Measurements from ENCODE around the gene NR1H4. TPM values are rescaled to one million over a fixed set of nuclear protein-coding genes. Genes with fewer than 3 reads are reported as not detected.
A peak's percentile ranks its signal among the peaks of the same experiment; 100 is the strongest.
"Not testable (repeated sequence)": the region's sequence is repeated elsewhere in the genome, so short reads cannot be mapped to it uniquely, and the experiment has no call there.

Gene NR1H4
- total and polyA plus RNA-seq, 2 of the 13 experiments (the other 11 are each of a cell fraction or from before 2014, with no cell fraction given), result 27.3 to 114 TPM

DNA sequence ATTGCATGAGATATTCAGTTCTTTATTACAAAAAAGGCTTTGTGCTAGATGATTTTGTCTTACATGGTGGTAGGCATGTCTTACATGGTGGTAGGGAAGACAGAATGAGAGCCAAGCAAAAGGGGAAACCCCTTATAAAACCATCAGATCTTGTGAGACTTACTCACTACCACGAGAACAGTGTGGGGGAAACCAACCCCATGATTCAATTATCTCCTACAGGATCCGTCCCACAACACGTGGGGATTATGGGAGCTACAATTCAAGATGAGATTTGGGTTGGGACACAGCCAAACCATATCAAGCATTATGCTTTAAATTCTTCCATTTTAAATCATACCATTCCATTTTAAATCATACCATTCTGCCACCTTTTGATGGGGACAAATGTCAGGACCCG lies 29.1 kb downstream of the NR1H4 start:
- H3K4me2 ChIP-seq (ENCODE audit: low read depth, low read length); H3K4me3 ChIP-seq (replicated peaks in 1 of 3; ENCODE audit: insufficient read depth in 1 of 3, low read depth in 2 of 3, low read length in 3 of 3); BruUV-seq (replicated peaks); H3K9me3 ChIP-seq (ENCODE audit: low read length); H4K20me1 ChIP-seq (ENCODE audit: insufficient read depth, low read length); H2AFZ ChIP-seq (ENCODE audit: low read length); H3K9ac ChIP-seq (ENCODE audit: insufficient read depth, low read depth, low read length); POLR2A ChIA-PET; intact Hi-C loops (cut with micrococcal nuclease; ENCODE audit: unreplicated experiment); H3K79me2 ChIP-seq (ENCODE audit: insufficient read depth, low read length); ATAC-seq; in situ Hi-C loops (cut with HindIII; ENCODE audit: extremely low pct_ligation_motif_present, low pct_unique_long_range_greater_than_20kb); CTCF ChIA-PET (ENCODE audit: low intra/inter-chr PET ratio, low total read pairs); FAIRE-seq; H3K27me3 ChIP-seq (ENCODE audit: control insufficient read depth in 1 of 2, insufficient read depth in 2 of 2, low read length in 2 of 2); DNase-seq (ENCODE audit: low spot score): not testable (repeated sequence)
- peak overlapping the region; percentile 8 for H3K27ac ChIP-seq (ENCODE audit: extremely low read length, insufficient read depth, low read length)
- 95% methylated on average over 4 of the region's 4 CpGs for WGBS (ENCODE audit: low lambda C conversion rate)
- peaks cover 5 to 43% of the 10 kb centered on the region in 2 experiments for H3K36me3 ChIP-seq (replicated peaks in 1 of 2; ENCODE audit: control insufficient read depth in 1 of 2, insufficient read depth in 2 of 2, low read length in 2 of 2)
- peaks cover 29% of the 10 kb centered on the region for H3K4me1 ChIP-seq (ENCODE audit: insufficient read depth, low read length)

GRCh38 chr12:100503228-100503628 lies 29.6 kb downstream of the NR1H4 start:
- H3K27ac ChIP-seq (ENCODE audit: extremely low read length, insufficient read depth, low read length), result peak overlapping the region; percentile 8
- BruUV-seq (replicated peaks), result no TSS peak
- ATAC-seq (peak; percentile 56; the same call in 2 of the 3 replicates), FAIRE-seq (no peak), DNase-seq (ENCODE audit: low spot score) (no peak)
- no peak overlapping the region for H2AFZ ChIP-seq (ENCODE audit: low read length)
- H3K36me3 ChIP-seq (replicated peaks in 1 of 2; ENCODE audit: control insufficient read depth in 1 of 2, insufficient read depth in 2 of 2, low read length in 2 of 2), result peaks cover 5 to 43% of the 10 kb centered on the region in 2 experiments
- in situ Hi-C loops (cut with HindIII; ENCODE audit: extremely low pct_ligation_motif_present, low pct_unique_long_range_greater_than_20kb) (no loop called here), intact Hi-C loops (cut with micrococcal nuclease; ENCODE audit: unreplicated experiment) (no loop called here)
- H3K9me3 ChIP-seq (ENCODE audit: low read length), result no peaks in the 10 kb centered on the region
- POLR2A ChIA-PET, result no interaction called here
- H3K4me2 ChIP-seq (ENCODE audit: low read depth, low read length), result no peak overlapping the region
- H3K4me3 ChIP-seq (replicated peaks in 1 of 3; ENCODE audit: insufficient read depth in 1 of 3, low read depth in 2 of 3, low read length in 3 of 3), result no peak overlapping the region
- WGBS (ENCODE audit: low lambda C conversion rate), result 90% methylated on average over 6 of the region's 6 CpGs
- 0 out of 4 replicates have a peak, but pooled peaks of 1 of the 2 experiments have one; percentile 25 for TF ChIP-seq MAFK (conservative IDR thresholded peaks at IDR 0.05 in 1 of 2, IDR thresholded peaks at IDR 0.05 in 1 of 2; ENCODE audit: low read length in 2 of 2)
- TF ChIP-seq MXI1 (IDR thresholded peaks at IDR 0.05; ENCODE audit: borderline replicate concordance, low read depth, low read length), result no peak
- no peak for TF ChIP-seq ZNF549 (CRISPR knock-in tag; IDR thresholded peaks at IDR 0.05)
- H3K9ac ChIP-seq (ENCODE audit: insufficient read depth, low read depth, low read length), result no peak overlapping the region
- CTCF ChIA-PET (ENCODE audit: low intra/inter-chr PET ratio, low total read pairs), result no interaction called here
- no peaks in the 10 kb centered on the region for H4K20me1 ChIP-seq (ENCODE audit: insufficient read depth, low read length)
- peaks cover 2% of the 10 kb centered on the region for H3K79me2 ChIP-seq (ENCODE audit: insufficient read depth, low read length)
- peaks cover 29% of the 10 kb centered on the region for H3K4me1 ChIP-seq (ENCODE audit: insufficient read depth, low read length)
- H3K27me3 ChIP-seq (ENCODE audit: control insufficient read depth in 1 of 2, insufficient read depth in 2 of 2, low read length in 2 of 2), result no peaks in the 10 kb centered on the region
